GM12878 (cell line): Measurements from ENCODE around the gene CTNNA3. TPM values are rescaled to one million over a fixed set of nuclear protein-coding genes. Genes with fewer than 3 reads are reported as not detected.

Experiments
- ATAC-seq: fragments of 200-7000 bp; cut with Tn5 transposase; 3 replicates; pipeline ENCODE4 v1.9.1; 2020; ENCODE audit warnings: mild to moderate bottlenecking, moderate library complexity
- BruUV-seq: library from RNA; stranded (reverse); fragments of 400-500 nt; replicated peaks from 2 replicates; lab custom pipeline; 2021; lab: Mats Ljungman, UMichigan
- CTCF ChIA-PET: fragments of 300-600 bp; sonication (Branson Sonifier 250); formaldehyde crosslinking; extraction: SDS; loops from one replicate; lab custom pipeline; 2021; ENCODE audit warnings: inconsistent platforms; lab: Yijun Ruan, JAX
- POLR2A ChIA-PET: fragments of 350-600 bp; formaldehyde crosslinking; extraction: SDS; loops from one replicate; lab custom pipeline; 2021; ENCODE audit warnings: inconsistent platforms; lab: Charles Lee
- RAD21 ChIA-PET: fragments of 300-600 bp; sonication (Branson Sonifier 250); formaldehyde crosslinking; loops from one replicate; lab custom pipeline; 2023; ENCODE audit warnings: antibody characterized with exemption; ENCODE audit not compliant: unreplicated experiment; lab: Charles Lee
- SMC1A ChIA-PET: fragments of 300-600 bp; sonication (Branson Sonifier 250); formaldehyde crosslinking; loops from one replicate; lab custom pipeline; 2023; ENCODE audit not compliant: unreplicated experiment, uncharacterized antibody; lab: Charles Lee
- DNase-seq: peaks from one replicate; pipeline ENCODE4 v3.0.0-alpha.2; 2011; ENCODE audit warnings: low read depth, low spot score
- FAIRE-seq: peaks from 3 replicates; lab custom pipeline; 2011; peaks lifted over from hg19 to GRCh38; lab: Jason Lieb, UNC
- H2AFZ ChIP-seq: 2 replicates; pipeline ENCODE4 v1.6.0; 2011; ENCODE audit warnings: low read depth, low read length, control low read depth; ENCODE audit not compliant: control insufficient read depth
- H3K27ac ChIP-seq: 2 replicates; pipeline ENCODE4 v1.5.1; 2011; ENCODE audit warnings: control low read depth; ENCODE audit not compliant: control insufficient read depth, insufficient read depth
- H3K27me3 ChIP-seq, 2 experiments: replicated peaks in 1 of 2; 2 replicates each; pipeline versions ENCODE4 v1.6.0 to v1.6.1; 2011; ENCODE audit warnings: low read length in 1 of 2; ENCODE audit not compliant: control insufficient read depth in 2 of 2, insufficient read depth in 2 of 2
- H3K36me3 ChIP-seq, 2 experiments: 2 replicates each; pipeline ENCODE4 v1.5.1; 2011; ENCODE audit warnings: low read length in 1 of 2; ENCODE audit not compliant: control insufficient read depth in 2 of 2, insufficient read depth in 2 of 2
- H3K4me1 ChIP-seq: 2 replicates; pipeline ENCODE4 v1.6.1; 2011; ENCODE audit warnings: mild to moderate bottlenecking, low read length, moderate library complexity, mixed read lengths; ENCODE audit not compliant: control insufficient read depth, insufficient read depth
- H3K4me2 ChIP-seq: 2 replicates; pipeline ENCODE4 v1.6.0; 2011; ENCODE audit warnings: control low read depth; ENCODE audit not compliant: control insufficient read depth, insufficient read depth
- H3K4me3 ChIP-seq: fragments of 200-600 bp; sonication (generic); 2 replicates; pipeline ENCODE4 v1.5.1; 2016
- H3K79me2 ChIP-seq: 2 replicates; pipeline ENCODE4 v1.6.0; 2011; ENCODE audit warnings: low read length; ENCODE audit not compliant: control insufficient read depth, insufficient read depth
- H3K9ac ChIP-seq: 2 replicates; pipeline ENCODE4 v1.8.0; 2011; ENCODE audit warnings: low read length, control low read depth, mixed read lengths; ENCODE audit not compliant: control insufficient read depth, insufficient read depth
- H3K9me3 ChIP-seq: replicated peaks from 3 replicates; pipeline ENCODE4 v1.5.1; 2011; ENCODE audit warnings: mild to moderate bottlenecking, low read length; ENCODE audit not compliant: control insufficient read depth, insufficient read depth
- H4K20me1 ChIP-seq: 2 replicates; pipeline ENCODE4 v1.6.0; 2011; ENCODE audit not compliant: control insufficient read depth, insufficient read depth
- CEBPZ ChIP-seq: fragments of 150-350 bp; IDR thresholded peaks from 2 replicates; pipeline ENCODE4 v1.6.1; 2016; ENCODE audit warnings: low read depth, low read length
- CREB1 ChIP-seq: IDR thresholded peaks from 2 replicates; pipeline ENCODE4 v1.6.1; 2012; ENCODE audit warnings: low read depth, mild to moderate bottlenecking, inconsistent platforms
- CREM ChIP-seq: IDR thresholded peaks from 2 replicates; pipeline ENCODE4 v1.6.1; 2014; ENCODE audit warnings: antibody characterized with exemption, low read depth
- ESRRA ChIP-seq: IDR thresholded peaks from 2 replicates; pipeline ENCODE4 v1.6.1; 2012; ENCODE audit warnings: mild to moderate bottlenecking, low read length, improper control_type of control experiment
- FOXM1 ChIP-seq: IDR thresholded peaks from 2 replicates; pipeline ENCODE4 v1.6.1; 2012; ENCODE audit warnings: low read depth, mild to moderate bottlenecking, inconsistent platforms, low read length, moderate library complexity
- MEF2B ChIP-seq: fragments of 450-650 bp; IDR thresholded peaks from 2 replicates; pipeline ENCODE4 v1.6.1; 2018; ENCODE audit warnings: mild to moderate bottlenecking, moderate library complexity; ENCODE audit not compliant: partially characterized antibody, poor library complexity, severe bottlenecking
- MXI1 ChIP-seq: fragments of 150-350 bp; IDR thresholded peaks from 2 replicates; pipeline ENCODE4 v1.6.1; 2011; ENCODE audit warnings: low read depth, mild to moderate bottlenecking, inconsistent platforms, low read length, improper control_type of control experiment
- NBN ChIP-seq: fragments of 450-650 bp; IDR thresholded peaks from 2 replicates; pipeline ENCODE4 v1.6.1; 2016
- NR2F1 ChIP-seq: fragments of 450-650 bp; conservative IDR thresholded peaks from 2 replicates; pipeline ENCODE4 v1.6.1; 2017; ENCODE audit warnings: mild to moderate bottlenecking
- NRF1 ChIP-seq: conservative IDR thresholded peaks from 2 replicates; pipeline ENCODE4 v1.6.1; 2011; ENCODE audit warnings: mild to moderate bottlenecking, low read depth, low read length, improper control_type of control experiment
- PAX5 ChIP-seq: IDR thresholded peaks from 2 replicates; pipeline ENCODE4 v1.6.1; 2011; ENCODE audit warnings: low read depth, low read length, borderline replicate concordance
- PAX8 ChIP-seq: fragments of 450-650 bp; IDR thresholded peaks from 2 replicates; pipeline ENCODE4 v1.6.1; 2017; ENCODE audit warnings: mild to moderate bottlenecking, moderate library complexity
- RBBP5 ChIP-seq: fragments of 200-600 bp; sonication (generic); conservative IDR thresholded peaks from 2 replicates; pipeline ENCODE4 v1.6.1; 2016
- SMAD1 ChIP-seq: fragments of 450-650 bp; IDR thresholded peaks from 2 replicates; pipeline ENCODE4 v1.6.1; 2018; ENCODE audit warnings: mild to moderate bottlenecking, low read depth; ENCODE audit not compliant: partially characterized antibody
- SMC3 ChIP-seq: IDR thresholded peaks from 2 replicates; pipeline ENCODE4 v1.6.1; 2011; ENCODE audit warnings: low read length, improper control_type of control experiment, borderline replicate concordance
- SREBF2 ChIP-seq: IDR thresholded peaks from 2 replicates; pipeline ENCODE4 v1.6.1; 2012; ENCODE audit warnings: mild to moderate bottlenecking, low read length
- STAT3 ChIP-seq: IDR thresholded peaks from 2 replicates; pipeline ENCODE4 v1.6.1; 2011; ENCODE audit warnings: low read depth, low read length, improper control_type of control experiment
- ZNF217 ChIP-seq: fragments of 450-650 bp; IDR thresholded peaks from 2 replicates; pipeline ENCODE4 v1.6.1; 2017; ENCODE audit warnings: antibody characterized with exemption, mild to moderate bottlenecking
- WGBS: methylation state at CpG from one replicate; pipeline ENCODE4 v1.1.6; 2016; ENCODE audit warnings: low lambda C conversion rate; ENCODE audit not compliant: insufficient replicate concordance, insufficient coverage; ENCODE audit errors: missing lambda C conversion rate; 5-methylcytosine and 5-hydroxymethylcytosine counted together
- in situ Hi-C: fragments of 300-500 bp; cut with MboI; formaldehyde crosslinking; loops from 9 replicates; pipeline ENCODE4 v1.14.3; 2018; ENCODE audit warnings: mixed read lengths
- intact Hi-C: fragments of 100-400 bp; cut with micrococcal nuclease; formaldehyde crosslinking; loops from one replicate; pipeline ENCODE4 v1.14.2; 2022; ENCODE audit not compliant: unreplicated experiment
- polyA plus RNA-seq, 11 experiments: library from polyadenylated mRNA; depleted of rRNA in 4 of 11; unstranded in 6 of 11; stranded (reverse) in 5 of 11; fragments of >200 nt; fragmentation: Nextera tagmentation in 4 of 11; fragmentation: Illumina TruSeq in 1 of 11; extraction: Ambion mirVana in 4 of 11; extraction: Trizol in 1 of 11; gene quantifications; 1 replicate in 1 of 11; 2 replicates in 10 of 11; pipeline versions ENCODE4 v1.2.1 to v1.2.3, GENCODE V29; 2011 to 2016; ENCODE audit warnings: inconsistent platforms in 2 of 11, missing spikeins in 2 of 11, low read depth in 1 of 11
- total RNA-seq, 4 experiments: library from RNA; depleted of rRNA in 3 of 4; stranded (reverse); fragments of >200 nt in 3 of 4; fragmentation: Illumina TruSeq in 1 of 4; extraction: Trizol in 1 of 4; gene quantifications; 2 replicates each; pipeline versions ENCODE4 v1.2.1 to v1.2.3, GENCODE V29; 2013 to 2021
- TF ChIP-seq, protein P1 (sequence below): fragments of 450-650 bp; formaldehyde crosslinking; IDR thresholded peaks from 2 replicates; pipeline ENCODE4 v1.4.0; 2020; ENCODE audit warnings: mild to moderate bottlenecking, moderate library complexity
- TF ChIP-seq, protein P2 (sequence below): IDR thresholded peaks from 2 replicates; pipeline ENCODE4 v1.6.1; 2012; ENCODE audit warnings: low read depth, low read length, improper control_type of control experiment

The CTNNA3 gene
- total and polyA plus RNA-seq, 10 of the 15 experiments (the other 5 are each of a cell fraction or from before 2014, with no cell fraction given) = under 0.01 to 4.5 (median 0.22) TPM; not detected in 2

GRCh38 chr10:66919248-66919647 lies 776.7 kb downstream of the CTNNA3 start:
- POLR2A ChIA-PET = no interaction called here
- Histone ChIP-seq H3K4me3 (no peak overlapping the region), H3K27ac (no peak overlapping the region), H4K20me1 (no peaks in the 10 kb centered on the region), H3K27me3 (no peaks in the 10 kb centered on the region), H3K4me1 (no peaks in the 10 kb centered on the region), H2AFZ (no peak overlapping the region), H3K9ac (no peak overlapping the region), H3K79me2 (no peaks in the 10 kb centered on the region), H3K4me2 (no peak overlapping the region)
- FAIRE-seq (no peak), ATAC-seq (no peak)
- CTCF ChIA-PET = no interaction called here
- BruUV-seq = no TSS peak
- SMC1A ChIA-PET = no interaction called here
- in situ Hi-C loops = no loop called here
- intact Hi-C loops = no loop called here
- RAD21 ChIA-PET = no interaction called here
- WGBS = 64% methylated on average over 2 of the region's 2 CpGs
- TF ChIP-seq ZNF217 = no peak
- no peak for TF ChIP-seq SMC3
- no peak for TF ChIP-seq NR2F1
- TF ChIP-seq, protein P1, sequence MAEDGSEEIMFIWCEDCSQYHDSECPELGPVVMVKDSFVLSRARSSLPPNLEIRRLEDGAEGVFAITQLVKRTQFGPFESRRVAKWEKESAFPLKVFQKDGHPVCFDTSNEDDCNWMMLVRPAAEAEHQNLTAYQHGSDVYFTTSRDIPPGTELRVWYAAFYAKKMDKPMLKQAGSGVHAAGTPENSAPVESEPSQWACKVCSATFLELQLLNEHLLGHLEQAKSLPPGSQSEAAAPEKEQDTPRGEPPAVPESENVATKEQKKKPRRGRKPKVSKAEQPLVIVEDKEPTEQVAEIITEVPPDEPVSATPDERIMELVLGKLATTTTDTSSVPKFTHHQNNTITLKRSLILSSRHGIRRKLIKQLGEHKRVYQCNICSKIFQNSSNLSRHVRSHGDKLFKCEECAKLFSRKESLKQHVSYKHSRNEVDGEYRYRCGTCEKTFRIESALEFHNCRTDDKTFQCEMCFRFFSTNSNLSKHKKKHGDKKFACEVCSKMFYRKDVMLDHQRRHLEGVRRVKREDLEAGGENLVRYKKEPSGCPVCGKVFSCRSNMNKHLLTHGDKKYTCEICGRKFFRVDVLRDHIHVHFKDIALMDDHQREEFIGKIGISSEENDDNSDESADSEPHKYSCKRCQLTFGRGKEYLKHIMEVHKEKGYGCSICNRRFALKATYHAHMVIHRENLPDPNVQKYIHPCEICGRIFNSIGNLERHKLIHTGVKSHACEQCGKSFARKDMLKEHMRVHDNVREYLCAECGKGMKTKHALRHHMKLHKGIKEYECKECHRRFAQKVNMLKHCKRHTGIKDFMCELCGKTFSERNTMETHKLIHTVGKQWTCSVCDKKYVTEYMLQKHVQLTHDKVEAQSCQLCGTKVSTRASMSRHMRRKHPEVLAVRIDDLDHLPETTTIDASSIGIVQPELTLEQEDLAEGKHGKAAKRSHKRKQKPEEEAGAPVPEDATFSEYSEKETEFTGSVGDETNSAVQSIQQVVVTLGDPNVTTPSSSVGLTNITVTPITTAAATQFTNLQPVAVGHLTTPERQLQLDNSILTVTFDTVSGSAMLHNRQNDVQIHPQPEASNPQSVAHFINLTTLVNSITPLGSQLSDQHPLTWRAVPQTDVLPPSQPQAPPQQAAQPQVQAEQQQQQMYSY (CRISPR knock-in tag) = no peak
- no peak for TF ChIP-seq FOXM1
- TF ChIP-seq, protein P2, sequence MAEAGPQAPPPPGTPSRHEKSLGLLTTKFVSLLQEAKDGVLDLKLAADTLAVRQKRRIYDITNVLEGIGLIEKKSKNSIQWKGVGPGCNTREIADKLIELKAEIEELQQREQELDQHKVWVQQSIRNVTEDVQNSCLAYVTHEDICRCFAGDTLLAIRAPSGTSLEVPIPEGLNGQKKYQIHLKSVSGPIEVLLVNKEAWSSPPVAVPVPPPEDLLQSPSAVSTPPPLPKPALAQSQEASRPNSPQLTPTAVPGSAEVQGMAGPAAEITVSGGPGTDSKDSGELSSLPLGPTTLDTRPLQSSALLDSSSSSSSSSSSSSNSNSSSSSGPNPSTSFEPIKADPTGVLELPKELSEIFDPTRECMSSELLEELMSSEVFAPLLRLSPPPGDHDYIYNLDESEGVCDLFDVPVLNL = no peak
- no peak for TF ChIP-seq SREBF2
- no peak for TF ChIP-seq ESRRA
- no peak for TF ChIP-seq MEF2B
- TF ChIP-seq CREB1 = no peak
- no peak for TF ChIP-seq STAT3
- TF ChIP-seq CEBPZ = no peak
- TF ChIP-seq PAX8 = no peak
- TF ChIP-seq NBN = no peak
- TF ChIP-seq NRF1 = no peak
- TF ChIP-seq SMAD1 = no peak
- no peak for TF ChIP-seq PAX5
- TF ChIP-seq RBBP5 = no peak
- TF ChIP-seq MXI1 = no peak
- no peak for TF ChIP-seq CREM
- TF ChIP-seq, all 136 proteins: peak for 0
- Histone ChIP-seq H3K9me3 (no peaks in the 10 kb centered on the region), H3K36me3 (no peaks in the 10 kb centered on the region)
- no peak for DNase-seq
